Measurements from ENCODE around the gene RNF169. TPM values are rescaled to one million over a fixed set of nuclear protein-coding genes. Genes with fewer than 3 reads are reported as not detected.

The RNF169 gene, protein sequence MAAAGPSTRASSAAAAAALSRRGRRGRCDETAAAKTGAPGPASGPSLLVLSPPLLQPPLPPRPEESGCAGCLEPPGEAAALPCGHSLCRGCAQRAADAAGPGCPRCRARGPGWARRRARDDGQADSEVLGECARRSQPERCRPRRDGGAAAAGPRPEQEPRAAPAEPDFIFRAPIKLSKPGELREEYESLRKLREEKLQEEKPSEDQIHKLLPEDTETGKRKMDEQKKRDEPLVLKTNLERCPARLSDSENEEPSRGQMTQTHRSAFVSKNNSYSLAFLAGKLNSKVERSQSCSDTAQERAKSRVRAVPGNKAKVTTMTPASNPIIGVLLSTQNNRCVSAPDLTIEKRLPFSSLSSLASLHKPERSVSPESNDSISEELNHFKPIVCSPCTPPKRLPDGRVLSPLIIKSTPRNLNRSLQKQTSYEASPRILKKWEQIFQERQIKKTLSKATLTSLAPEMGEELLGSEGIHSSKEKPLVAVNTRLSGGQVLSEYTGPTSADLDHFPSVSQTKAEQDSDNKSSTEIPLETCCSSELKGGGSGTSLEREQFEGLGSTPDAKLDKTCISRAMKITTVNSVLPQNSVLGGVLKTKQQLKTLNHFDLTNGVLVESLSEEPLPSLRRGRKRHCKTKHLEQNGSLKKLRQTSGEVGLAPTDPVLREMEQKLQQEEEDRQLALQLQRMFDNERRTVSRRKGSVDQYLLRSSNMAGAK
- 16.5 and 16.9 TPM in 2 replicates for total RNA-seq

- intact Hi-C loops (cut with micrococcal nuclease): loop anchor here (2.0 to 5.0 kb wide), 4 partner anchors 200 to 492 kb away; partner anchors contain the start of genes LIPT2, PGM2L1, SPCS2 and TPBGL
Measured at GRCh38 chr11:74748211-74749126, at the start of gene RNF169. RNF169 (plus strand) TSS chr11:74748849; CDS start chr11:74748881, 32 bp downstream.

DNA sequence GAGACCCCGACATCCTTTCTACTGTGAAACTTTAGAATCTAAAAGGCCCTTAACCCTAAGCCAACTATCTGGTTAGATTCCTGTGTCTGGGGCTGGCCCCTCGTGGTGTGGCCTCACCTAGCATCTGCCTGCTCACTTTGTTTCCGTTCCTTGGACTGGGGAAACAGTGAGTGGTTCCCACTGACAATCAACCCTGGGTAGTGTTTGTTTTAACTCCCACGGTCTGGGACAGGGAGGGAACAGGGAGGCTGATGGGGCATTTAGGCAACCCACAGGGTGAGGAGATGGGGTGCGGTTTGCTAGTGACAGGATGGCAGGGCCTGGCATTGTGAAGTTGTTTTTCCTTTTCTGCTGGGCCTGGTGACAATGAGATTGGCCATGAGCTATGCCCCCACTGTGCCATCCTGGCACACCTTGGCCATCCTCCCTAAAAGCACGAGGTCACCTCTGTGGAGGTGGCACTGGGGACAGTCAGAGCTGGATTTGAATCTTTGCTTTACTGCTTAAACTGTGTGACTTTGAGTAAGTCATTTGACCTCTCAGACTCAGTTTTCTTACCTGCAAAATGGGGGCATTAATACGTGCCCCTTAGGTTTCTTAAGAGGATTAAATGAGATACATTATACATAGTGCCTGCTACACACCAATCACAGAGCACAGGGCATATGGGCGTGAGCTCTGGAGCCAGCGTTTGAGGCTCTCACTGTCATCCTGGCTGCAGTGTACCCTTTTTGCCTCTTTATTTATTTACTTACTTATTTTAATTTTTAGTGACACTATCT is 48.8 kb upstream of the RNF169 start:
- intact Hi-C loops (cut with micrococcal nuclease): no loop called here

- intact Hi-C loops (cut with micrococcal nuclease): no loop called here
Measured at GRCh38 chr11:74701351-74701750, 47.3 kb upstream of the RNF169 start.

GRCh38 chr11:74702383-74703007 is 46.2 kb upstream of the RNF169 start:
- intact Hi-C loops (cut with micrococcal nuclease): loop anchor here (2.0 kb wide), 1 partner anchor 170 kb away; no protein-coding TSS in a partner anchor

DNA sequence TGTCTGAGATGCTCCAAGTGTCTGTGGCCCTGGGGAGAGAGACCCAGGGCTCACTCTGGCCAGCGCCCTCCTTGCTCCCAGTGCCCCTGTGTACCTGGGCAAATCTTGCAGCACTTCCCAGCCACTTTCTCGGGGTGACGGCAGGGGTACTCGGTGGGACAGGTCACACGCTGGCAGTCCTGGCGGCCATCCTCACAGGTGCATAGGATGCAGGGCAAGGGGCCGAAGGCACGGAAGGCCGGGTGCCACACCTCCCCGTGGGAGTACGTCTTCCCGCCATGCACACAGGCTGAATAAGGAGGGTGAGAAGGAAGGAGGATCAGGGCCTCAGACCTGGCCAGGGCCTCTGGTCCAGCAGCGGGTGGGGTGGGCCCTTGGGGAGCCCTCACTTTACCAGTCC is 45.4 kb upstream of the RNF169 start:
- intact Hi-C loops (cut with micrococcal nuclease): loop anchor here (2.0 kb wide), 1 partner anchor 170 kb away; no protein-coding TSS in a partner anchor

- intact Hi-C loops (cut with micrococcal nuclease): no loop called here
Measured at GRCh38 chr11:74707182-74707581, 41.5 kb upstream of the RNF169 start.

DNA sequence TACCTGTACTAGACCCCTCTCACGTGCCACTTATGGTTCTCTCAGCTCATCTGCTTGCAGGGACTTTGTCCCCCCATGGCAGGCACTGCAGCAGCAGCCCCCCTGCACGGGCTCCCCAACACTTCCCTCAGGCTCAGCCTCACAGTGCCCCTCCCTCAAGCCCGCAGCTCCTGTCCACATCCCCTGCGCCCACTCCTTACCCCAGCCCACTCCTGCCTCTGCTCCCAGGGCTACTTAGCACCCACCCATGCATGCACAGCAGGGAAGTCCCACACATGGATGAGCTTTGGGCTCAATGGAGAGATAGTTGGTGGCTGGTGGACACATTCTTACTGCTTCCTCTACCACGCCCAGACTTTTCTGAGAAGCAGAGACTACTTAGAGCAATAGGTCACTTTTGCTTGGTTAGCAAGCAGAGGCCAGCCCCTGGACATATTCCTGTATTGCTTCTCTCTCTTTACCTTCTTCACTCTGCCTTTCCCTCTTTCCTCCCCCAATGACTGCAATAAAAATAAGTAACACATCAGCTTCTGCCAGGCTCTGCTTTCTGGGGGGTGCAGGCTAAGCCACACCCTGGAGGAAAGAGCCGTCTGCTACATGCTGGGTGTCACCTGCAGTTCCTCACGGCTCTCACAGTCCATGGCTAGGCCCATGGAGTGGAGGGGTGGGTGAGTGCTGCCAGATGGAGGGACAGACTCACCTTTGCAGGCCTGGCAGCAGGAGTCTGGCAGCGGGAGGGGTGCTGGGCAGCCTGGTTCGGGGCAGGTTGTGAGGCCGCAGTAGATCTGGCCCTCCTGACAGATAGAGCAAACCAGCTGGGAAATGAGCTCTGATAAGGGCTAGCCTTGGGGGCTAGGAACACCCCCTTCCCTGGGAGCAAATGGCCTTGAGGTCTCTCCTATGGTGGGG is 40.8 kb upstream of the RNF169 start:
- intact Hi-C loops (cut with micrococcal nuclease): no loop called here

DNA sequence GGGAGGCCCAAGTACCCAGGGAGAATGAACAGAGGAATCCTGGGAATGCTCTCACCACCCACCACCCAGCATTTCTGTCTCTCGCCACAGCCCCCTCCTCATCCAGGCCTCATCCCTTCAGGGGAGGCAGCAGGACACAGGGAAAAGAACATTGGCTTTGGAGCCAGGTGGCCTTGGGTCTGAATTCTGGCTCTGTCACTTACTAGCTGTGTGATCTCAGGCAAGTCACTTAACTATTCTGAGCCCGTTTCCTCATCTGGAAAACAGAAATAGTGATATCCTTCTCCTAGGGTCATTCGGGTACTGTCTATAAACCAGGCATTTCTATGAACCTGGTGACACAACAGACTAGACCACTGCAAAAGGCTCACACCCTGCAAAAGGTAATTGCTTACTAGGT is 39.5 kb upstream of the RNF169 start:
- intact Hi-C loops (cut with micrococcal nuclease): no loop called here

- intact Hi-C loops (cut with micrococcal nuclease): no loop called here
Measured at GRCh38 chr11:74710281-74710938, 38.2 kb upstream of the RNF169 start.

DNA sequence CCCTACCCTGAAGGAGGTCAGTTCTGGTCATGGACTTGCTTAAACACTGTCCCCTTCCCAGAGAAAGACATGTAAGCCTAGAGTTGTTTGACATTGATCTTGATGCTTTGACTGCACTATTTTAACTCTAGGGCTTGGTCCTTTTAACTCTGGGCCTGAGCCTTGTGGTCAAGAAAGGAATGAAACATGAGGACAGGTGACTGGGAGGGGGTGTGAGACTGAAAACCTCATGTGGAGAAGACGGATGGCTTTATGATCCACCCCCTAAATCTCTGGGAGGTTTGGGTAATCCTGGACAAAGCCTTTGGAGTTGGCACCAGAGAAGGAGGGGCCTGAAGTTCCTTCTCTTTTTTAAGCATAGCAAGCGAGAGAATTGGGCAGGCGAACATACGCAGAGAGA is 35.0 kb upstream of the RNF169 start:
- intact Hi-C loops (cut with micrococcal nuclease): no loop called here

DNA sequence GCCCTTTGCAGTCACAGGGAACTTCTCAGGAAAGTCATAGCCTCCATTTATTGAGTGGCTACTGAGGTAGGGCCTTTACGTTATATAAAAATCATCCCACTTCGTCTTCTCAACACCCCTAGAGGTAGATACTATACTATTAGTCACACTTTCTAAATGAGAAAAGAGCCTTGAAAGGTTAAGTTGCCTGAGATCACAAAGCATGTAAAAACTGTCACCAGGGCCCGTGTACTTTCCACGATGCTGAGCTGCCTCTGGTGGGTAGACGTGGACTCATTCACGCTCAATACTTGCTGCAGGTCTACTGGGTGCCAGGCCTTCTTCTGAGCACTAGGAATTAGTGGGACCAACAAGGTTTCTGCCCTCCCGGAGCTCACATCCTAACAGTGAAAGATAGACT is 33.7 kb upstream of the RNF169 start:
- intact Hi-C loops (cut with micrococcal nuclease): no loop called here

DNA sequence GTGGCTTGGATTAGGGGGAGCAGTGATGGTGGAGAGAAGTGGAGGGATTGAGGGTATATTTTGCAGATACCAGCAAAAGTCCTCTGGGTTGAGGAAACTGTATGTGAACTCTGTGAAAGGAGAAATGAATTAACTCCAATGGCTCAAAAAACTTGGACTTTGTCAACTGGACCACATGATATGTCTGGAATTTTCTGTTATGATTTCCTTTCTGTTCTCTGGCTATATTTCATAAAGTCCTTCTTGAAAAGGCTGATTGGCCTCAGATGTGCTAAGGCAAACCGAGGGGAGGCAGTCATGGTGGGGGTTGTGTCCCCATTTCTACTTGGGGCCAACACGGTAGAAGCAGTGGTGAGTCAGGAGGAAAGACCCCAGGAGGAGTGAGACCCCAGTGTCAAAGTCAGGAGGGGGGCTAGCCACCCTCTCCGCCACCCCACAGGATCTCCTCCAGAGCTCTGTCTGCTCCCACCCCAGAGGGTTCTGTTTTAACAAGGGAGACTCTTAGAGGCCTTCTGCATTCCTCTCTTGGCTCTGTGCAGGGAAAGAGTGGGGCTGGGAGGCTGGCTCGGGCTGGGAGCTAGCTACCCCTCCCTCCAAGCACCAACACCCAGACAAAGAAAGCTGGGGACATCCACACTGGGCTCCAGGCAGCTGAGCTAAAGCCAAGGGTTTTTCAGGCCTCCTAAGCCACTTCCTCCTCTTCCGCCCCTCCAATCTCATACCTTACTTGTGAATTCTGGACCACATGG is 31.3 kb upstream of the RNF169 start:
- intact Hi-C loops (cut with micrococcal nuclease): no loop called here

GRCh38 chr11:74719011-74719410 is 29.6 kb upstream of the RNF169 start:
- intact Hi-C loops (cut with micrococcal nuclease): no loop called here

DNA sequence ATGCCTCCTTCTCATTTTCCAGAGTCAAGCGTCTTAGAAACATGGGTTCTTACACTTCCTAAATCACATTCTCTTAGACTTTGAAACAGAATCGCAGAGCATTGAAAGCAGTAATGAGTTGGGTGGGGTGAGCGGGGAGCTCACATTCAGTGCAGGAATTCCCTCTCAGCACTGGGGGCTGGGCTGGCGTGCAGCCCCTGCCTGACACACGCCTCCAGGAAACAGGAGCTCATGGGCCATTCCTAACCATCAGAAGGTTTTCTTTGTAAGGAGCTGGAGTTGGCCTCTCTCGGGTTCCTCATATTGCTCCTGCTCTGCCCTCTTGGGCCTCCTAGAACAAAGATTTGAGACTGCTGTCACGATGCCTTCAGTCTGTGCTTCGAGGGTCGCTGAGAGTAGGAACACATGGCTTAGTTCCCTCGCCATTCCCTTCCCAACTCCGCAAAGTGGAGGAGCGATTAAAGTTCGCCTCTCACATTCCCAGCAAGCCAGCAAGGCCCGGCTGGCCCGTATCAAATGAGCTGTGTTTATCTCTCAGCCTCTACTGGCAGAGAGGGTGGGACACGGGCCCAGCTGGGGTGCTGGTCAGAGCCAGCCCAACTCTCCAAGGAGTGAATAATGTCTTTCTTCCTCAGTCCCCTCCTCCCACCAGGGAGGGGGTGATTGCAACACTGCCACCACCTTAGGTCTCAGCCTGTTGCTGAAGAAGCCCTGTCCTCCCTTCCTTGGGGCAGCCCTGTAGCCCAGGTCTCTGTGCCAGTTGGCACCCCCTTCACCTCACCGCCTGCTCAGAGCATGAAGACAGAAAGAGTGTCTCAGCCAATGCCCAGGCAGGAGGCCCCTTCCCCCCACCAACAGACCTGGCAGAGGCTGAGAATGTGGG is 27.8 kb upstream of the RNF169 start:
- intact Hi-C loops (cut with micrococcal nuclease): no loop called here

- intact Hi-C loops (cut with micrococcal nuclease): no loop called here
Measured at GRCh38 chr11:74721479-74721835, 27.2 kb upstream of the RNF169 start.

DNA sequence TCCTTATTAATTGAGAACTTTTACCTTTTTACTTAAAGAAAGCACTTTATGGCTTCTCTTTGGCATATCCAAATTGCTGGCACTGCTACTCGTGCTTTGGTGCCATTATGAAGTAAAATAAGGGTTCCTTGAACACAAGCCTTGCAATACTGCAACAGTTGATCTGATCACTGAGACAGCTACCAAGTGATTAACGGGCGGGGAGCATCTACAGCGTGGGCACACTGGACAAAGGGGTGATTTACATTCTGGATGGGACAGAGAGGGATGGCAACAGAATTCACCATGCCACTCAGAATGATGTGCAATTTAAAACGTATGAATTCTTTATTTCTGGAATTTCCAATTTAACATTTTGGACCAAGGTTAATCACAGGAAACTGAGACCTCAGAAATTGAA is 25.1 kb upstream of the RNF169 start:
- intact Hi-C loops (cut with micrococcal nuclease): no loop called here

- intact Hi-C loops (cut with micrococcal nuclease): no loop called here
Measured at GRCh38 chr11:74725701-74726100, 22.9 kb upstream of the RNF169 start.
